Fibroblast of skin of back (primary cell): ENCODE data around the gene CSF2RB.
A peak's percentile ranks its signal among the peaks of the same experiment; 100 is the strongest.

ENCODE experiments used
- DNase-seq: peaks from one replicate; pipeline ENCODE4 v3.0.0-alpha.2; 2013

The CSF2RB gene

DNA sequence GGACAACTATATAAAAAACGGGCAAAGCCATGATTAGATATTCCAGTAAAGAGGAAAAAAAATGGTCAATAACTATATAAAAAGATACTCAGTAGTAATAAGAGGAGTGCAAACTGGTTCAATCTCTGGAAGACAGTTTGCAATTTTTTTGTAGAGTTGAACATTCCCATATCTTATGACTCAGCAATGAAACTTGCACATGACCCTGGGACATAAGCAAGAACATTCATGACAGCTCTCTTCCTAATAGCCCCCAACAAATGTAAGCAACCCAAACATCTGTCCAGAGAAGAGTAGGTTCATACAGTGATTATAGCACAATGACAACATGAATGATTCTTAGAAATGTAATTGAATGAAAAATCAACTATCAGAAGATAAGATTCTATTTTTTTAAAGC, 21.8 kb upstream of the CSF2RB start:
- DNase-seq = no peak

DNA sequence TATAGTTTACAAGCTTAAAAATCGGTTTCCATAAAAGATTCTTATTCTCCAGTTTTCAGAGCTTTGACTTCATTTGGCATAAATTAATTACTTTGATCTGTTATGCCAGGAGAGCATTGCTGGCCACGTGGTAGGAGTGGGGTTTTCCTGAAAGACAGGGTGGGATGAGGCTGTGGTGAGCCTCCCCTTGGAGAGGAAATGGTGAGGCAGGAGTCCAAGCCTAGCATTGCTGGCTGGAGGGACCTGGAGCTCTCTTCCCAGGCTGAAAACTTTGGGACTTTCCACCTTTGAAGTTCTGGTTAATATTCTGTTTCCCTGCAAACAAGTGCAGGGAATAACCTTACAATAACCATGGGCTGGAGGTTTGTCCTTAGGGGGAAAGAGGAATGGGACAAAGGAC, 21.1 kb upstream of the CSF2RB start:
- no peak for DNase-seq

DNA sequence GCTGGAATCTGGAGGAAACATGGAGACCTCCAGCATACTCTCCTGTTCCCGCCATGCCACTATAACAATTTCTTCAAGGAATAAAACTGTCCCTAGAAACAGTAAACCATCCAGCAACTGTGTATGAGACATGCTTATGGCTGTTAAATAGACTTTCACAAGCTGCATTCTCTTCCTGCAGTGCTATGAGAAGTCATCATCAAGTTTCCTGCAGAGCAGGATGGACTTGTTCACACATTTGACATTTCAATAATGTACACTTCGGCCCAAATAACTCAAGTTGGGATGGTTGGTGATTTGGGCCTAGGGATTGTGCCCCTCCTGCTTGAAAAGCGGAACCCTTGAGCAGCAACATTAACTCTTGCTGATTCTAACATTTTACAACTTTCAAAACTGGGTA, 20.2 kb upstream of the CSF2RB start:
- DNase-seq = no peak

DNA sequence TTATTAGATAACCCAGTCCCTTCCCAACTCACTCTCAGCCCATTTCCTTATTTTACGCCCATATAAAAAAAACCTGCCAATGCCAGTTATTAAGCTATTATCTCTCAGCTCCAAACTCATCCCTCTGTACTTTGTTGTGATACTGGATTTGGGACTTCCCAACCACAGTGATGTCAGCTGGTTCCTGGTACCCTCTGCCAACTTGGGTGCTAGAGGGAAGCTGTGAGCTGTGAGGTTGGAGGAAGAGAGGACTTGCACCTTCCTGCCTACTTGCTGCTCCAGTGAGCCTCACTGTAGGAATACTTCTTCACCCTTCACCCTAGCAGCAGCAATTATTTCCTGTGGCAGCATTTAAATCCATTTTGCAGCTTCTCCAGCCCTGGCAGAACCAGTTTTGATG, 19.2 kb upstream of the CSF2RB start:
- DNase-seq = no peak

DNA sequence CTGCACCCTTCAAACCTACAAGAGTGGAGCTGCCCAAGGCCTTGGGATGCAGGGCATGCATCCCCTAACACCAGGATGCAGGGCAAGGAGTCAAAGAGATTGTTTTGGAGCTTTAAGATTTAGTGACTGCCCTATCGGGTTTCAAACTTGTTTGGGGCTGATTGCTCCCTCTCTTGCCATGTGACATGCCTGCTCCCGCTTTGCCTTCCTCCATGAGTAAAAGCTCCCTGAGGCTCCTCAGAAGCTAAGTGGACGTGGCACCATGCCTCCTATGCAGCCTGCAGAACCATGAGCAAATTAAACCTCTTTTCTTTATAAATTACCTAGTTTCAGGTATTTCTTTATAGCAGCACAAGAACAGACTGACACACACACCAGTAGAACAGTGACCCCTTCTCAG, 15.8 kb upstream of the CSF2RB start:
- no peak for DNase-seq

DNA sequence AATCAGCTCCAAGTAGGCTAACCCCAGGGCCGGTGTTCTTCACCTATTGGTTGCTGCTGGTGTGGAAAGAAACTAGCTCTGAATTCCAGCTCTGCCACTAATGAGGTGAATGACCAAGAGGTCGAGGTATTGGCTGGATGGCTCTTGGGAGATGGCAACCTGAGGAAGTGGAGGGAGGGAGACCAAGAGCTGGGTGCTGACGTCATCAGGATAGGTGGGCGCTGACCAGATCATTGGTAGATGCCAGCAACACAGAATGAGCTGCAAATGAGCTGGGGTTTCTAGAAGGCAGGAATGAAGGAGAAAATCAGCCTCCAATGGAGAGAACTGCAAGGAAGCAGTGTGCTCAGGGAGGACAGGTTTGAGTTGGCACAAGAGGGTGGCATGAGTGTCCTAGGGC, 14.7 kb upstream of the CSF2RB start:
- no peak for DNase-seq

DNA sequence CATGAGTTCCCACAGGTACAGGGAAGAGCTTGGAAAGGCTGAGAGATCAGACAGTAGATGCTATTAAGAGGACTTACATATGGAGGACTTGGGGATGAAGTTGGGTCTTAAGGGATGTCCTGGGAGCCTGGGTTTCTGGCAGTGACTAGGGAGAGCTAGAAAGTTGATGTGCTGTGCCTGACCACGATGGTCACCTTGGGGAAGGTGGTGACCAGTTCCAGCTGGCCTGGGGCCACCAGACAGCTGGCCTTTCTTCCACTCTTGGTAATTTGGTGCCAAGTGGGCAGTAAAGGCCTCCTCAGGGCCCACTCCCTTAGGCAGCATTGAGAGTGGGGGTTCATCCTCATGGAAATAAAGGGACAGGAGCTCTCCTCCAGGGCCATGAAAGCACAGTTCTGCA, 13.9 kb upstream of the CSF2RB start:
- no peak for DNase-seq

DNA sequence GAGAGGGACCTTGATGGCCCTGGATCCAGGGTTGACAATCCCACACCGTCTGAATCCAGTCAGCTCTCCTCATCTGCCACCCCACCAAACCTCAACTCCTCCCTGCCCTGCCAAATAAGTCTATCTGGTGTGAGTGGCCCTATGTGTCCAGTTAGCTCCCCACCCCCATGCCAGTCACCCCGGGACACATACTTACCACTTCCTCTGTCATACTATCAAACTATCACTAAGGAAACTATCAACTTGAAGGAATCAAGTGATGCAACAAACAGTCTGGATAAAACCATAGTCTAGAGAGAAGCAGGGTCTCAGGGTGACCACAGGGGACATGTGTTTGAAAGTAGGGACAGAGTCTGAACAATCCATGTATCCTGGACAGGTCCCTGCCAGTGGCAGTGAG, 13.2 kb upstream of the CSF2RB start:
- no peak for DNase-seq

DNA sequence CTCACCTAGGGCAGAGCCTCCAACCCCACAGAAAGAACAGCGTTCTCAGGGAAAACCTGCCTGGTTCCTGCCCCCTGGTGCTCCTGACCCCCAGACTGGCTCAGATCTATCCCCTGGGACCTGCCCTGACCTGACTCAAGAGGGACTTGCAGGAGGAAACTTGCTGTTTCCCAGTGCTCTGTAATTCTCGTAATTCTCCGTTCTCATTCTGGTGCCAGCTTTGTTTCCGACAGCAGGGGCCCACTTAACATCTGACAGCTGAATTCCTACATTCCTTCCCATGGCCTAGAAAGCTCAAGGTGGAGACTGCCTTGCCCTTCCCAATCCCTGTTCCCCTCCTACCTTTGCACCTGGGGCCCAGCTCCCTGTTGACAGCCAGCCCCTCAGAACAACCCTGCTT, 12.5 kb upstream of the CSF2RB start:
- no peak for DNase-seq

DNA sequence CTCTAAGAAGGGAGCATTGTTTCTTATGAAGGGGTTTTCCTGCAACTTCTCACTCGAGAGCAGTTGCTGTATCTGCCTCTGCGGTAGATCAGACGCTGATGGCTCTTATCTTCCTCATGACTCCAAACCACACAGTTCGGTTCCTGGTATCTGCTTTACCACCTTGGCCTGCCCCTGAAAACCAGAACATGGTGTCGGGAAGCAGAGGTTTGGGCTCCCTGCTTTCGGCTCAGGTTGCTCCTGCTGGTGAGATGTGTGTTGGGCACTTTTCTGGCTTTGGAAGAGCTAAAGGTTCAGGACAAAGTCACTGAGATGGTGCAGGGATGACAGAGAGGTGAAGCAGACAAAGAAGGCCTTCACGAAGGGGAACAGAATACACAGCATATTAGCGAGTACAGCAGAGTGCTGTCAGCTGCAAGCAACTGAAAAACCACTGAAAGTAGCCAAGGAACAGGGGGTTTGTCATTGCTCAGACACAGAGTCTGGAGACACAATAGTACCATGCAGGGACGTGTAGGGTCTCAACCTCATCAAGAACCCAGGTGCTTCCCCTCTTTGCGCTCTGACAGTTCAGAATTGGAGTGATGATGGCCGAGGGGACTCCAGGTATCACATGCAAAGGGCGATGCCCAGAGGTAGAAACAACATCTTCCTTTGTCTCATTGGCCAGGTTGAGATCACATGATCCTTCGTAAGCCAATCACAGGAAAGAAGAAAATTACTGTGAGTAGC, 11.9 kb upstream of the CSF2RB start:
- no peak for DNase-seq

DNA sequence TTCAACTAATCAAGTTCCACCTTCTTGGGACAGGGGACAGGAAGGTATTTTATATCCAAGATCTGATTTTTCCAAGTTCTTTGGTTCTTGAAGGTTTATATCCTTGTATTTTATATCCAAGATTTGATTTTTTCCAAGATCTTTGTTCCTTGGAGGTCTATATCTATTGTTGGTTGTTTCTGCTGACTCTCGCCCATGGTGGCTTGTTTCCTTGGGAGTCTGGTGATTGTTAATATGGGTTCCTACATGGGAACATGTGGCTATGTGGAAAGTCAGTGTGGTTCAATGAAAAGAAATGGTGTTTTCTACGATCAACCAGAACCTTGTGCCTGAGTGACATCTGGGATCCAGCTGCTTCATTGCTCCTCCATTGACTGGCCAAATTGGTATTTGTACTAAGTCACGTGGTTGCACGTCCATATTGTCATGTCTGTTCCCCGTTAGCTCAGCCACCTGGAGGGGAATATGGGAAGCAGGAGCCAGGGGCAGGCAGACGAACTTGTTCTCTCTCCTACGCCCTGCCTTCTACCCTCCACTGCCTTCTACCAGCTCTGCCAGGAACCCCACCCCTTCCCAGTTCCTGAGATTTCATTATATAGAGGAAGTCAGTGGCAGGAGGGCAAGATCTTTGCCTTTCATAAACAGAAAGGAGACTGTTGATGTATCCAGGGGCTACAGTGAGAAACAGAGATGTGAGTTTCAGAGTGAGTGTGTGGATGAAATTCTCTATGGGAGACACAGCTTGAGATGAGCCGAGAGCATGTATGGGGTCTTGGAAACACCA, 11.1 kb upstream of the CSF2RB start:
- DNase-seq = no peak

DNA sequence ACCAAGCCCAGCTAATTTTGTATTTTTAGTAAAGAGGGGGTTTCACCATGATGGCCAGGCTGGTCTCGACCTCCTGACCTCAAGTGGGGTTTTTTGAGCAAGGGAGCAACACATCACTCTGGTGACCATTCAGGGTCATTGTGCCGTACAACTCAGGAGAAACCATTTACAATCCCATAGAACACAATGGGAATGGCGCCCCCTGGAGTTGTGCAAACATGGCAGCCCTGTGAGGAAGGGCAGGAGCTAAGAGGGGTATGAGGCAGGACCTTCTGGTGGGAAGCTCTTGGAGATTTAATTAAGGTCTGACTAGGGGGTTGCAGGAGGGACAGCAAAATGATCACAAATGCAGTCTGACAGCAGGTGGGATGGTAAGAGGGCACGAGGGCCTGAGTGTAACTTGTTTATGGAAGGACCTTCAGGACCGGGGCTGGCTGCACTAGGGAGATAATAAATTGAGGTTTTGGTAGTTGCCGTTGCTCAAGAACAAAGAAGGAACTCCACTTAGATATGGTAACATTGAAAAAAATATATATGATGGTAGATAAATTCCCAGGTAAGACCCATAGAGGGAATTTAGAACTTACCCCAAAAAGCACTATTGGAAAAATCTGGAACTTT, 9.1 kb upstream of the CSF2RB start:
- DNase-seq = no peak

DNA sequence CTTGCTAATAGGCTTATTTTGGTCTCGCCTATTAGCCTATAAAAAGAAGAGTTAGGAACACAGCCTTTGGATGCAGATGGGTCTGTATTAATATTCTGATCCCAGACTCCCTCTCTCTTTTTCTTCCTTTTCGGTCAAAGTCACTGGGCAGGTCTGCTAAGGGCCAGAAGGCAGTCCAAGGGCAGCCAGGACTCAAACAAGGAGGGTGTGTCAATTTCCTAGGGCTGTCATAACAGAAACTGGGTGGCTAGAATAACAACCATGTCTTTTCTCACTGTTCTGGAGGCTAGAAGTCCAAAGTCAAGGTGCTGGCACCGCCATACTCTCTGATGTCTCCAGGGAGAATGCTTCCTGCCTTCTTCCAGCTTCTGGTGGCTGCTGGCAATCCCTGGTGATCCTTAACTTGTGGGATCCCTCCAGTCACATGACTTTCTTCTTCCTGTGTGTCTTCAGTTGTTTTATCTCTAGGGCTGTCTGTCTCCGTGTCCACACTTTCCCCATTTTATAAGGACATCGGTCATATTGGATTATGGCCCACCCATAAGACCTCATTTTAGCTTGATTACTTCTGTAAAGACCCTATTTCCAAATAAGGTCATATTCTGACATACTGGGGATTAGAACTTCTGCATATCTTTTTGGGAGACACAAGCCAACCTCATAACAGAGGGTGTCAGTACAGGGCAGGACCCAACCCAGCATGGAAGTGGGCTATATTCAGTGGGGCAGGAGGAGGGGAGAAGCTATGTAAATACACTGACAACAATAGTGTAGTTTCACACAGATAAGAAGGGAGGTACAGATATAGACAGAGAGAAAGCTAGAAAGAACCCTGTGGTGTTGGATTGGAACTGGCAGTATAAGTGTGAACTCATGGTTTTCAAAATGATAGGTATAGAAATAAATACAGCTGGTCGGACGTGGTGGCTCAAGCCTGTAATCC, 5.9 kb upstream of the CSF2RB start:
- DNase-seq = no peak

DNA sequence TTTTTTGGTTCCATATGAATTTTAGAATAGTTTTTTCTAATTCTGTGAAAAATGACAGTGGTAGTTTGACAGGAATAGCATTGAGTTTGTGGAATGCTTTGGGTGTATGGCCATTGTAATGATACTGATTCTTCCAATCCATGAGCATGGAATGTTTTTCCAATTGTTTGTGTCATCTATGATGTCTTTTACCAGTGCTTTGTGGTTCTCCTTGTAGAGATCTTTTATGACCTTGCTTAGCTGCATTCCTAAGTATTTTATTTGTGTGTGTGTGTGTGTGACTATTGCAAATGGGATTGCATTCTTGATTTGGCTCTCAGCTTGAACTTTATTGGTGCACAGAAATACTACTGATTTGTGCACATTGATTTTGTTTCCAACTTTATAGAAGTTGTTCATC, 3.0 kb upstream of the CSF2RB start:
- peak; percentile 32 for DNase-seq

DNA sequence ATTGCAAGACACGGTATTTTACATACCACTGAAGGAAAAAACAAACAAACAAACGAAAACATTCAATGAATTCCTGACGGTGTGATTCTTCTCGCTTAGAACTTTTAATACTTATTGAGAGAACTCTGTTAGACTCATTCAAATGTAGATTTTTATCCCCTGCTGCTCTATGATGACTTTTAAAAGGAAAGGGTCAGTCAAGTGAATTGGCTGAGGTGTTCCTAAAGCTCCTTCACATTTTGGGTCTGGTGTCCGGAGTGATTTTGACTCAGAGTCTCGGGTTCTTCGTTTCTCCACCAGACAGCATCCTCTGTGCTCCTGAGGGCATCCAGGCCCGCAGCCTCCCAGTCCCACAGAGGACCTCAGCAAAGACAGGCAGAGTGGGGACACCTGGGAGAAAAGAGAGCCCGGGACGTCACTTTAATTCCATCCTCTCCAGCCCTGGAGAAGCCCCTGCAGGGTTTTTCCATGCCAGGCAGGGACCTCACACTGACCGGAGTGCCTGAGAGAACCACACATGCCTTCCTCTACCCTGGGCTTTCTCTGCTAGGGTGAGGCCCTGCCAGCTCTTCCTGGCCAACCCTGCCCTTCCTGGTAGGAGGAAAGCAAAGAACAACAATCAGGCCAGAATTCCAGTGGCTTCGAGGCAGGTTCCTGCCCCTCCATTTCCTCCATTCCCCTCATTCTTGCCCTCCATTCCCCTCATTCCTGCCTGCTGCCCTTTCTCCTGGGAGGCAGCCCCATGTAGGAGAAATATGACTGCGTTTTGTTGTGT, 1.4 kb upstream of the CSF2RB start:
- DNase-seq = peak; percentile 84

DNA sequence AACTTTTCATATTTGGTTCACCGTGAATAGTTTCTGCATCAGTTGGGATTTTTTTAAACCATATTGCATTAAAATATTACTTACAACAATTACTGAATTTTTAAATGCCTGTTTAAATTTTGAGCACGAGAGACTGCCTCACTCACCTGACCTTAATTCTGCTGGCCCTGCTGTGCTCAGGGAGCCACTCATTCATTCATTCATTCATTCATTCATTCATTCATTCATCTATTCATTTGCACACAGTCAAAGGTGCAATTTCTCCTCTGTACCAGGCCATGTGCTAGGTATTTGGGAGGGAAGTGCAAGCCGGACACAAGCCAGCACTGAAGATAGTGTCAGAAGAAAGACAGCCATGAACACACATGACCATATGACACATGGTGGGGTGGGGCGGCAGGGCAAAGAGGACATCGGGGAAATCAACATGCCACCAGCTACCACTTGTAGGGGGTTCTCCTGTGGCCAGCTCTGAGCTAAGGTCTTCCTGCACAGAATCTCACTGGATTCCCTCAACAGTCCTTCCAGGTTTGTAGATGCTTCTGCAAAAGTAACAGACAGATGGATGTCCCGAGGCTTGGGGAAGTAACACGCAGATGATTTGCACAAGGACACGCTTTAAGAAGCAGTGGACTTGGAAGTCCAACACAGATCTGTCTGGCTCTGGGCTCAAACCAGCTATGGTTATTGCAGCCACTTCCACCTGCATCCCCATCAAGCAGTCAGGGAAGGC, 568 bp upstream of the CSF2RB start:
- DNase-seq = no peak

DNA sequence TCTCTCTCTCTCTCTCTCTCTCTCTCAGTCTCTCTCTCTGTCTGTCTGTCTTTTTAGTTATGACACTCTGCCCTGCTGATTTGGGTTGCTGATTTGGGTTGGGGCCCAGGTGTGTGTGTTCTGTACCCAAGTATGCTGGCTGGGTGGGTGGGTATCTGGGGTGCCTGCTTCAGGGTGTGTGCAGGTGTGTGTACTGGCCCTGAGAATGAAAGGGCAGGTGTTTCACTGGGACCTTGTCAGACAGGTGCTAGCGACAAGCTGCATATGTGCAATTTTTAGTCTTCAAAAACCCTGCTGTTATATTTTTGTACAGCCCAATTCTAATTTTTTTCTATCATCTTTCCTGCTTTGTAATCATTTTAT, 943 bp downstream of the CSF2RB start:
- DNase-seq = no peak

DNA sequence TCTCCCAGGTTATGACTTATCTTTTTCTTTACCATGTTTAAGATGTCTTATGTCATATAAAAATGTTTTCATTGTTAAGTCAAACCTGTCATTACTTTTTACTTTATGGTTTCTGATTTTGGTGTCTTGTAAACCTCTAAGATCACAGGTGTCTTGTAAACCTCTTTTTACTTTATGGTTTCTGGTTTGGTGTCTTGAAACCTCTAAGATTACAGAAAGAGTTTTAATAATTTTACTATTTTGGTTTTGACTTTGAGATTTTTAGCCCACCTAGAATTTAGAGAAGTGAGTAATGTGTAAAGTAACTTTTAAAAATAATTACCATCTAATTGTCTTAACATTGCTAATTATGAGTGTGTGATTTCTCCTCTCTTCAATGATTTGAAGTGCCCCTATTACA, 2.6 kb downstream of the CSF2RB start:
- no peak for DNase-seq

DNA sequence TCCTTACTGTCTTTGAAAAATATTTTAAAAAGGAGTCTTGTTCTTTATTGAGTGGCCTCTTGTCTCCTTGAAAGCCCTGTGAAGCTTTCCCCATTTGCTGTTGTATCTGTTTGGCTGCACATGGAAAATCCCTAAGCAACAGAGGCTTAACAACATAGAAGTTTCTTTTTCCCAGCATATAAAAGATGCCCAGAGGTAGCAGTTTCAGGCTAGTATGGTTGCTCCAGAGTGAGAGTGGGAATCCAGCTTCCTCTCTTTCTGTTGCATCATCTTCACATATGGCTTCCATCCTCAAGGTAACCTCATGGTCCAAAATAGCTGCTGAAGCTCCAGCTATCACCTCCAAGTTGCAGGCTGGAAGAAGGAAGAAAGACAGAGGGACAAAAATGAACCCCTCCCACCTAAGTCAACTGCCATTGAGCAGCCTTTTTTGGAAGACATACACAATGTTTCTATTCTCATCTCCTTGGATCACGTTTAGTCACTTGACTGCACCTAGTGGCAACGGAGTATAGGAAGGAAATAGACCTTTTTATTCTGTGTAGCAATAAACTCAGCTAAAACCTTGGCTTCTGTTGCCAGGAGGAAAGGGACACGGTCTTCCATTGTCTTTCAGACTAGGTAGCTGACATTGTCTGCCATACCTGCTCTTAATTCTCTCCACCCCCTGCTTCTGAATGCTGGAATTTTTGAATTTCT, 5.3 kb downstream of the CSF2RB start:
- DNase-seq = no peak

DNA sequence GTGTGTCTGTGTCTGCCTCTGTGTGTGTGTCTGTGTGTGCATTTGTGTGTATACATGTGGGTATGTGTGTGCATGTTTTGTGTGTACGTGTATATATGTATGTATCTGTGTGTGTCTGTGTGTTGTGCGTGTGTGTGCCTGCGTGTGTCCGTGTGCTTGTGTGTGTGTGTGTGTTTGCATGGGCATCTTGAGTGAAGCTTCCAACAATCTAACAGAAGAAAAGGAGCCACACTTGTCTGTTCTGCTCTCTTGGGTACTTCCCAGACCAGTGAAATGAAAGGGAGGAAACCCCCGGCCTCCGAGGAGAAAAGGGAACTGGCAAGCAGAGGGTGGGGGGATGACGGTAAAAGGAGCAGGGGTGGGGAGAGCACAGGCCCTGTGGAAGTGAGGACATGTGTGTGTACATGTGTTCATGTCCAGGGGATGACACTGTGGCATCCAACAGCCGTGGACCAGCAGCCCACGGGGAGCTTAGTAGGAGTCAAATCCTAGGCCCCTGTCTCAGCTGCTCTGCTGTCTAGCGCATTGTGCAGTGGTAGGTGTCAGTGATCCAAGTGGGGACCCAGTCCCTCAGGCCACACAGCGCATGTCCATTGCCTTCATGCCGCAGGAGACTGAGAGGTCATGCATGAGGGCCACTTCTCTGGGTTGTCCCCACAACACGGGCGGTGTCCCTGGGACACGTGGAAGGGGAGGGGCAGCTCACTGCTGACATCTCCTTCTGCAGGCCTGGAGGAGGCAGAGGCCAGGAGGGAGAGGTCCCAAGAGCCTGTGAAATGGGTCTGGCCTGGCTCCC, 8.1 kb downstream of the CSF2RB start:
- no peak for DNase-seq
